ENCODE measurements around the gene AK5.
A peak's percentile ranks its signal among the peaks of the same experiment; 100 is the strongest.

AK5 gene

GRCh38 chr1:77341195-77341594 is 59.4 kb downstream of the AK5 start:
- DNase-seq (ENCODE audit: low read depth), result no peak
- TF ChIP-seq, protein P1, sequence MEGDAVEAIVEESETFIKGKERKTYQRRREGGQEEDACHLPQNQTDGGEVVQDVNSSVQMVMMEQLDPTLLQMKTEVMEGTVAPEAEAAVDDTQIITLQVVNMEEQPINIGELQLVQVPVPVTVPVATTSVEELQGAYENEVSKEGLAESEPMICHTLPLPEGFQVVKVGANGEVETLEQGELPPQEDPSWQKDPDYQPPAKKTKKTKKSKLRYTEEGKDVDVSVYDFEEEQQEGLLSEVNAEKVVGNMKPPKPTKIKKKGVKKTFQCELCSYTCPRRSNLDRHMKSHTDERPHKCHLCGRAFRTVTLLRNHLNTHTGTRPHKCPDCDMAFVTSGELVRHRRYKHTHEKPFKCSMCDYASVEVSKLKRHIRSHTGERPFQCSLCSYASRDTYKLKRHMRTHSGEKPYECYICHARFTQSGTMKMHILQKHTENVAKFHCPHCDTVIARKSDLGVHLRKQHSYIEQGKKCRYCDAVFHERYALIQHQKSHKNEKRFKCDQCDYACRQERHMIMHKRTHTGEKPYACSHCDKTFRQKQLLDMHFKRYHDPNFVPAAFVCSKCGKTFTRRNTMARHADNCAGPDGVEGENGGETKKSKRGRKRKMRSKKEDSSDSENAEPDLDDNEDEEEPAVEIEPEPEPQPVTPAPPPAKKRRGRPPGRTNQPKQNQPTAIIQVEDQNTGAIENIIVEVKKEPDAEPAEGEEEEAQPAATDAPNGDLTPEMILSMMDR (conservative IDR thresholded peaks at IDR 0.05; ENCODE audit: control insufficient read depth, insufficient read depth, low read depth, low read length), result no peak
- no peak overlapping the region for H3K4me3 ChIP-seq (ENCODE audit: control insufficient read depth, low read depth, low read length)

DNA sequence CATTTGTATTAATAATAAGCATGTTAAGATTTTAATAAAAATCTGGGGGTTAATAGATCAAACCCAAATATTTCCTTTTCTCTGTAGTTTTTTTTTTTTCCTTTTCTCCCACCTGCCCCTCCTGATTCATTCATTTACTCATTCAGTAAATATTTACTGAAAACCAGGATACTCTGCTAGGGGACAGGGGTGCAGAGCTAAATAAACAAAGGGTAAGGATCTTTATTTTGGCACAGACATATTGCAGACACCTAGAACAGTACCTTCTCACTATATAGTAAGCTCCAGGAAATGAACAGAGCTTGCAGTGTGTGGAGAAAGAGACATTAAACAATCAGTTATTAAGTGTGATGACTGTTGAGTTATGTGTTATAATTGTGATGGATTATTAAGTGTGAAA is 60.9 kb downstream of the AK5 start:
- DNase-seq (ENCODE audit: low read depth), result no peak
- TF ChIP-seq, protein P1 (conservative IDR thresholded peaks at IDR 0.05; ENCODE audit: control insufficient read depth, insufficient read depth, low read depth, low read length), result no peak
- no peak overlapping the region for H3K4me3 ChIP-seq (ENCODE audit: control insufficient read depth, low read depth, low read length)

GRCh38 chr1:77347646-77348045 is 65.8 kb downstream of the AK5 start:
- DNase-seq (ENCODE audit: low read depth), result peak; percentile 96
- H3K4me3 ChIP-seq (ENCODE audit: control insufficient read depth, low read depth, low read length), result no peak overlapping the region
- TF ChIP-seq, protein P1 (conservative IDR thresholded peaks at IDR 0.05; ENCODE audit: control insufficient read depth, insufficient read depth, low read depth, low read length), result no peak

DNA sequence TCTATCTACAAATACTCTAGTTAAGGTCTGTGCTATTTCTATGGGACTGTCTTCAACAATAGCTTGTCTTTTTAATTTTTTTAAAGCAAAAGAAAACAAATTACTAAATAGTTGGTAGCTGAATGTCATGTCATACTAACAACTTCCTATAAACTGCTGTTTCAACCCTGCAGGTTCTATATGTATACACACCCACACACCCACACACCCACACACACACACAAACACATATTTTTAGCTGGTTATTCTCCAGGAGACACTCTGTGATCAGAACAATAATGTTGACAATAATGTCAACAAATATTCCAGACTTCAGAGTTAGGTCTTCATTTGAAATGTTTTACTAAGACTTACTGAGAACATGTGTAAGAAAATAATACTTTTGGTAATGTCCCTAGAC is 66.7 kb downstream of the AK5 start:
- DNase-seq (ENCODE audit: low read depth), result no peak
- TF ChIP-seq, protein P1 (conservative IDR thresholded peaks at IDR 0.05; ENCODE audit: control insufficient read depth, insufficient read depth, low read depth, low read length), result no peak
- H3K4me3 ChIP-seq (ENCODE audit: control insufficient read depth, low read depth, low read length), result no peak overlapping the region

DNA sequence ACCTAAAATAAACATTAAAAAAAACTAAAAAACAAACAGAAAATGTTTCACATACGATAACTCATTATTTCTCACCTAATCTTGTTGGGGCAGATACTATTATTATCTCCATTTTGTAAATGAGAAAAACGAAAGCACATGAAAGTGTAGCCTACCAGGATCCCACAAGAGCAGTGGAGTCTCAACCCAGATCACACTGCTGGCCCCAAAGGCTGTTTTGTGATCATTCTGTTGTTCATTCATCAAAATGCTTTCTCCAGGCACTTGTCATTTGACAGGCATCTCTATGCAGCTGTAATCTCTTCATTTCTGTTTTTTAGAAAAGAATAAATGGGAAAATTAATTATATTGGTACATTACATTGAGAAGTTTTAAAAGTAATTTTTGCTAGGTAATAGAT is 67.5 kb downstream of the AK5 start:
- no peak overlapping the region for H3K4me3 ChIP-seq (ENCODE audit: control insufficient read depth, low read depth, low read length)
- TF ChIP-seq, protein P1 (conservative IDR thresholded peaks at IDR 0.05; ENCODE audit: control insufficient read depth, insufficient read depth, low read depth, low read length), result no peak
- DNase-seq (ENCODE audit: low read depth), result no peak

DNA sequence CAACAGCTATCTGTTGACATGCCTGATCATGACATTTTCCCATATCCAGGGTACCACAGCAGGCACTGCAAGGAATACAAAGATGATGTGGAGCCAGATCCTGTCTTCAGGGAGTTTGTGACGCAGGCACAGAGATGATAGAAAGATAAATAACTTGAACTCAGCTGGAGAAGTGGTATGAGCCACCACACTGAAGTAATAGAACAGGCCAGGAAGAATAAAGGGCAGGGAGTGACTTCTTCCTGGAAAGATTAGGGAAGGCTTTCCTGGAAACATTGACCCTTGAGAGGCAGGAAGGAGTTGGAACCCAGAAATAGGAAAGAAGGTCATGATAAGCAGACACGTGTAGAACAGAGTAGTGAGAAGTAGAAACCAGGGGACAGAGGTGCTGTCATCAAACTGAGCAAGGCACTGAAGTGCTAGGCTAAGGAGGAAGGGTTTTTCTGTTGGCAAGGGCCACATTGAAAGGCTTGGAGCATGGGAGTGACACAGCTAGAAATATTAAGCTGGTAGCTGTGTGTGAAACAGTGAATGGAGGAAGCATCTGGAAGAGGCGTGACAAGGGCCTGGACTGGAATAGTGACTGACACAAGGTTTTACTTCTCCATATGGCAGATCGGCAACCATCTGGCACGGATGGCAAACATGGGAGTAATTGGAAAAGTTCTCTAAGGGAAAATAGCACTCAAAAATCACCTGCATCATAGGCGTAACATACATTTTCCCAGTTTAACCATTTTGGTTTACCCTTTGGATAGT is 68.4 kb downstream of the AK5 start:
- H3K4me3 ChIP-seq (ENCODE audit: control insufficient read depth, low read depth, low read length), result no peak overlapping the region
- no peak for DNase-seq (ENCODE audit: low read depth)
- TF ChIP-seq, protein P1 (conservative IDR thresholded peaks at IDR 0.05; ENCODE audit: control insufficient read depth, insufficient read depth, low read depth, low read length), result no peak

All from fibroblast of mammary gland (primary cell).